ENCODE results near the gene SPEF2. TPM values are rescaled to one million over a fixed set of nuclear protein-coding genes. Genes with fewer than 3 reads are reported as not detected.

SPEF2 gene, protein sequence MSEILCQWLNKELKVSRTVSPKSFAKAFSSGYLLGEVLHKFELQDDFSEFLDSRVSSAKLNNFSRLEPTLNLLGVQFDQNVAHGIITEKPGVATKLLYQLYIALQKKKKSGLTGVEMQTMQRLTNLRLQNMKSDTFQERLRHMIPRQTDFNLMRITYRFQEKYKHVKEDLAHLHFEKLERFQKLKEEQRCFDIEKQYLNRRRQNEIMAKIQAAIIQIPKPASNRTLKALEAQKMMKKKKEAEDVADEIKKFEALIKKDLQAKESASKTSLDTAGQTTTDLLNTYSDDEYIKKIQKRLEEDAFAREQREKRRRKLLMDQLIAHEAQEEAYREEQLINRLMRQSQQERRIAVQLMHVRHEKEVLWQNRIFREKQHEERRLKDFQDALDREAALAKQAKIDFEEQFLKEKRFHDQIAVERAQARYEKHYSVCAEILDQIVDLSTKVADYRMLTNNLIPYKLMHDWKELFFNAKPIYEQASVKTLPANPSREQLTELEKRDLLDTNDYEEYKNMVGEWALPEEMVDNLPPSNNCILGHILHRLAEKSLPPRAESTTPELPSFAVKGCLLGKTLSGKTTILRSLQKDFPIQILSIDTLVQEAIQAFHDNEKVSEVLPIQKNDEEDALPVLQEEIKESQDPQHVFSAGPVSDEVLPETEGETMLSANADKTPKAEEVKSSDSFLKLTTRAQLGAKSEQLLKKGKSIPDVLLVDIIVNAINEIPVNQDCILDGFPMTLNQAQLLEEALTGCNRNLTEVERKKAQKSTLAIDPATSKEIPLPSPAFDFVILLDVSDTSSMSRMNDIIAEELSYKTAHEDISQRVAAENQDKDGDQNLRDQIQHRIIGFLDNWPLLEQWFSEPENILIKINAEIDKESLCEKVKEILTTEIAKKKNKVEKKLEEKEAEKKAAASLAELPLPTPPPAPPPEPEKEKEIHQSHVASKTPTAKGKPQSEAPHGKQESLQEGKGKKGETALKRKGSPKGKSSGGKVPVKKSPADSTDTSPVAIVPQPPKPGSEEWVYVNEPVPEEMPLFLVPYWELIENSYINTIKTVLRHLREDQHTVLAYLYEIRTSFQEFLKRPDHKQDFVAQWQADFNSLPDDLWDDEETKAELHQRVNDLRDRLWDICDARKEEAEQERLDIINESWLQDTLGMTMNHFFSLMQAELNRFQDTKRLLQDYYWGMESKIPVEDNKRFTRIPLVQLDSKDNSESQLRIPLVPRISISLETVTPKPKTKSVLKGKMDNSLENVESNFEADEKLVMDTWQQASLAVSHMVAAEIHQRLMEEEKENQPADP (N-terminal part only)
- total RNA-seq = 1.1 and 1.3 TPM in 2 replicates

DNA sequence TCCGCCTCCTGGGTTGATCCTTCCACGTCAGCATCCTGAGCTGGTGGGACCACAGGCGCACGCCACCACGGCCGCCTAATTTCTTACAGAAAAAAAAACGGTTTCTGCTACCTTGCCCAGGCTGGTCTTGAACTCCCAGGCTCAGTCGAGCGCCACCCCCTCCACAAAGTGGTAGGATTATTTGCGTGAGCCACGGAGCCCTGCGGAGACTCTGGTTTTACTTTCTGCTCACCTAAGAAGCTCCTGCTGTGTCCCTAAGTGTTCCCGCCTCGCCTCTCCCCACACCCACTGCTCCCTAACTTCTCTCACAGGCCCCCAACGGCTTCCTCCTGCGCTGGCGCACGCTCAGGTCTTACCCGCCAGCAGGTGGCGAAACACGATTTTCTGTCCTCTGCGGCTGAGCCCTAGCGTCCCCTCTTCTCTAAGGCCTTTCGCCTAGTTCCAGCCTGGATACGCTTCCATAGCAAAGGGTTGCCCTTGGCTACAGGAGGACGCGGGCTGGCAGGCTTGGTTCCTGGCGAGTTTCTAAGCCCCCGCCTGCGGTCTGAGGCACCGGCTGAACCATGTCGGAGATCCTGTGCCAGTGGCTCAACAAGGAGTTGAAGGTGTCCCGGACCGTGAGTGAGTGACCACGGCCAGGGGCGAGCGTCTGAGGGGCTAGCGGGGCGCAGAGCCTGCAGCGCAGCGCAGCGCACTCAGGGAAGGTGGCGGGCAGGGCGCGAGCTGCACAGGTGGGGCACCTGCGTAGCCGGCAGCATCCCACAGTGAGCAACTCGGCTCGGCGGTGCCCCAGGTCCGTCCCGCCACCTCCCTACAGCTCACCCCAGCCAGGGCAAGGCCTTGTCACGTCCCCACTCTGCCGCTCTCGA lies at the start of gene SPEF2:
Gene SPEF2, plus strand, starts transcription at position 429 of the 869 bp plus-strand sequence. Its CDS starts 135 bp downstream, at position 564.

DNA sequence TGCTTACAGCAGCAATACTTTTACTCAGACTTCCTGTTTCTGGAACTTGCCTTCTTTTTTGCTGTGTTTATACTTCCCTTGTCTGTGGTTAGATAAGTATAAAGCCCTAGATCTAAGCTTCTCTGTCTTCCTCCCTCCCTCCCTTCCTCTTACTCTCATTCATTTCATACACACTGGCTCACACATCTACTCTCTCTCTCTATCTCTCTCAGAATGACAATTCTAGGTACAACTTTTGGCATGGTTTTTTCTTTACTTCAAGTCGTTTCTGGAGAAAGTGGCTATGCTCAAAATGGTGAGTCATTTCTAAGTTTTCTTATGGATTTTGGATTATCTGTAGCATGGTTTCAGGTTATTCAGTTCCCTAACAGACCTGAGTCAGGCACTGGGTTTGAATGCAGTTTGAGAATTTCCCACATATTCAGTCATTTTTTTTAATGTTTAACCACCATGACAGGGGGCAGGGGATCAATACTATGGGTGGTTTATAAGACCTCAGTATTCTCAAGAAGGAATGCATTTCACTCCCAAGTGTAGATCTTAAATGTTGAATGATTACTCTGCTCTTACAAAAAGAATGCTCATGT lies 239.2 kb downstream of the SPEF2 start, which contains the start of gene IL7R:
Gene IL7R, plus strand, starts transcription at position 127 of the 587 bp plus-strand sequence. Its CDS starts 87 bp downstream, at position 214.

Other genes starting within 250 kb of the SPEF2 start
- gene IL7R, start 239.0 kb downstream of the SPEF2 start, total RNA-seq = 1.6 and 3.2 TPM in 2 replicates

Measured in endothelial cell of coronary artery (primary cell).